Mesodermal cell (in vitro differentiated cells): ENCODE measurements around the gene THSD1.
"Not testable (repeated sequence)": the region's sequence is repeated elsewhere in the genome, so short reads cannot be mapped to it uniquely, and the experiment has no call there.

ENCODE experiments used
- H3K27ac ChIP-seq: 2 replicates; pipeline ENCODE4 v1.7.0; 2013; ENCODE audit warnings: mild to moderate bottlenecking, low read depth, low read length, moderate library complexity; ENCODE audit not compliant: severe bottlenecking
- H3K36me3 ChIP-seq: 2 replicates; pipeline ENCODE4 v1.7.1; 2013; ENCODE audit warnings: mild to moderate bottlenecking, low read length, moderate library complexity; ENCODE audit not compliant: control insufficient read depth, insufficient read depth
- H3K4me1 ChIP-seq: one replicate; pipeline ENCODE4 v1.7.1; 2013; ENCODE audit warnings: mild to moderate bottlenecking, low read length; ENCODE audit not compliant: insufficient read depth, control insufficient read depth, poor library complexity, severe bottlenecking
- H3K4me3 ChIP-seq: 2 replicates; pipeline ENCODE4 v1.7.0; 2013; ENCODE audit warnings: low read length, control low read depth, mild to moderate bottlenecking; ENCODE audit not compliant: insufficient read depth, poor library complexity, severe bottlenecking; ENCODE audit errors: extremely low read depth
- H3K9me3 ChIP-seq: 2 replicates; pipeline ENCODE4 v1.7.1; 2013; ENCODE audit warnings: mild to moderate bottlenecking, low read length, moderate library complexity; ENCODE audit not compliant: control insufficient read depth
- WGBS, 2 experiments: methylation state at CpG; one replicate each; pipeline ENCODE4 v1.1.5; 2013; ENCODE audit warnings: missing lambda C conversion rate in 2 of 2; ENCODE audit not compliant: insufficient coverage in 2 of 2; 5-methylcytosine and 5-hydroxymethylcytosine counted together

The THSD1 gene

DNA sequence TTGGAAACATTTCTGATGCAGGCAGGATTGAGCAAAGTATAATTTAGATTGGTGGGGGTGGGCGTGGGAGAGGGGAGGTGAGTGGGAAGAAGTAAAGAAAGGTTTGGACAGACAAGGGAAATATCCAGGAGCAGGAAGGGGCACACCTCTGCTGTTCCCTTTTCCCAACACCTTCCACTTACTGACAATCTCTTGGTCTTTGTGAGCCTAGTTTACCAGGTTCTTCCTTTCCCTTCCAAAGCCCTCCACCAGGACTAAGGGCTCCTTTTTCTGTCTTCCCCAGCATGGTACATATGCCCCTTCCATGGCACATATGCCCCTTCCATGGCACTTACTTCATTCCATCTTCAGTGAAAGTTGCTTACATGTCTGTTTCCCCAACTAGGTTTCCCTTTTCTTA lies 6.2 kb upstream of the THSD1 start:
- H3K4me3 ChIP-seq = no peak overlapping the region
- no peak overlapping the region for H3K27ac ChIP-seq
- 60% methylated on average over 1 of the region's 1 CpG; no CpG with 5 or more reads in 1 of the 2 experiments for WGBS, 2 experiments
- H3K4me1 ChIP-seq = peaks cover 9% of the 10 kb centered on the region
- peaks cover 32% of the 10 kb centered on the region for H3K36me3 ChIP-seq
- H3K9me3 ChIP-seq = no peaks in the 10 kb centered on the region

DNA sequence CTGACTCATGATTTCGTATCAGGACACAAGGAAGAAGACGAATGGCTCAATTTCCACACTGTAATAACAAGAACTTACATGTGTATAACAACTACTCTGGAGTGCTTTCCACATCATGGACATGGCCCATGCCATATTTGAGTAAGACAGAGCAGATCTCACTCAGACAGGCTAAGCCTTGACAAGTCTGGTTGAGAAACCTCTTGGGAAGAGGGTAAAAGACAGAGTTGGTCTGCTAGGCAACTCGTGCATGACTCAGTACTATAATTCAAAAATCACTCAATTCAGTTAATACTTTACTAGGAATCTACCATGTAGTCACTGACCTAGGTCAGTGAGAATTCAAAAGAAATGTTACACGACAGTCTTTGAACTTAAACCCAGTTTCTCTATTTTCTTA lies 5.7 kb upstream of the THSD1 start:
- H3K27ac ChIP-seq = no peak overlapping the region

GRCh38 chr13:52408071-52408658 lies 2.2 kb upstream of the THSD1 start:
- H3K4me3 ChIP-seq, H3K4me1 ChIP-seq, H3K9me3 ChIP-seq, H3K27ac ChIP-seq: not testable (repeated sequence)
- H3K36me3 ChIP-seq = peaks cover 17% of the 10 kb centered on the region
- 93 to 94% methylated on average over 28 to 31 of the region's 33 CpGs for WGBS, 2 experiments

More for the DNA sequence above, 5.7 kb upstream of the THSD1 start:
- H3K9me3 ChIP-seq = no peaks in the 10 kb centered on the region
- 100% methylated on average over 3 of the region's 4 CpGs; no CpG with 5 or more reads in 1 of the 2 experiments for WGBS, 2 experiments
- H3K36me3 ChIP-seq = peaks cover 32% of the 10 kb centered on the region
- peaks cover 9% of the 10 kb centered on the region for H3K4me1 ChIP-seq
- no peak overlapping the region for H3K4me3 ChIP-seq

DNA sequence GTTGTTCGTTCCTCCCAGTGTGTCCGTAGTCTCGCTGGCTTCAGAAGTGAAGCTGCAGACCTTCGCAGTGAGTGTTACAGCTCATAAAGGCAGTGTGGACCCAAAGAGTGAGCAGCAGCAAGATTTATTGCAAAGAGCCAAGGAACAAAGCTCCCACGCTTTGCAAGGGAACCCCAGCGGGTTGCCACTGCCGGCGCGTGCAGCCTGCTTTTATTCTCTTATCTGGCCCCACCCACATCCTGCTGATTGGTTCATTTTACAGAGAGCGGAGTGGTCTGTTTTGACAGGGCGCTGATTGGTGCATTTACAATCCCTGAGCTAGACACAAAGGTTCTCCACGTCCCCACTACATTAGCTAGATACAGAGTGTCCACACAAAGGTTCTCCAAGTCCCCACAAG lies 1.5 kb upstream of the THSD1 start:
- not testable (repeated sequence) for H3K4me1 ChIP-seq, H3K4me3 ChIP-seq, H3K27ac ChIP-seq, H3K9me3 ChIP-seq
- 96 to 97% methylated on average over 11 of the region's 12 CpGs for WGBS, 2 experiments
- H3K36me3 ChIP-seq = peaks cover 14% of the 10 kb centered on the region

DNA sequence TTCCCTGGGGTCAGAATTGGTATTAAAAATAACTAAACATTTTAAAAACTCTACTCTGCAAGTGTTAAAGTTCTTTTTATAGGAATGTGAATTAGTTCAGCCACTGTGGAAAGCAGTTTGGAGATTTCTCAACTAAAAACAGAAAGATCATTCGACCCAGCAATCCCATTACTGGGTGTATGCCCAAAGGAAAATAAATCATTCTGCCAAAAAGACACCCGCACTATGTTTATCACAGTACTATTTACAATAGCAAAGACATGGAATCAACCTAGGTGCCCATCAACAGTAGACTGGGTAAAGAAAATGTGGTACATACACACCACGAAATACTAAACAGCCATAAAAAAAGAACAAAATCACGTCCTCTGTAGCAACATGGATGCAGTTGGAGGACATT lies 657 bp upstream of the THSD1 start:
- H3K4me3 ChIP-seq = peak overlapping the region; percentile 39
- no peak overlapping the region for H3K27ac ChIP-seq
- peaks cover 8% of the 10 kb centered on the region for H3K36me3 ChIP-seq
- WGBS, 2 experiments = 73% methylated on average over 2 of the region's 4 CpGs; no CpG with 5 or more reads in 1 of the 2 experiments
- H3K9me3 ChIP-seq = no peaks in the 10 kb centered on the region
- peaks cover 3% of the 10 kb centered on the region for H3K4me1 ChIP-seq

GRCh38 chr13:52405369-52405766 lies 604 bp downstream of the THSD1 start:
- Histone ChIP-seq H3K27ac (no peak overlapping the region), H3K36me3 (no peaks in the 10 kb centered on the region), H3K4me3 (peak overlapping the region; percentile 39), H3K4me1 (peaks cover 3% of the 10 kb centered on the region), H3K9me3 (no peaks in the 10 kb centered on the region)
- 33 to 41% methylated on average over 7 to 11 of the region's 14 CpGs for whole genome bisulfite sequencing, 2 experiments

DNA sequence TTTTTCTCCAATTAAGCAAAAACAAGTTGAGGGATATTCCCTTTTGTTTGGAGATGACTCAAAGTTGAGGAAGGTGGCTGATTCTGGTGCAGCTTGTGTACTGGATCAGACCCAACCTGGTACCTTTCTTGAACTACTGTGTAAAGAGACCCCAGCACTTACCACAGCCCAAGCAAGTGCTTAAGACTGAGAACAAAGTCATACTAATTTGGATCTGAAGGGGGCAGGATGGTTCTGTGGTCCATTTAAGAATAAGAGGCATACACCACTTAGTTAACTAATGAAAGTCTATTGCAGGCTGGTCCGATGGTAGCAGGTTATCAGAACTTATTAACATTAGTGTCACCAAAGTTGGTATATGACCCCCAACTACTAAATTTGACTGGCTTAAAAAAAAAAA lies 6.3 kb downstream of the THSD1 start:
- WGBS, 2 experiments = no CpG with 5 or more reads among the region's 1 CpG
- no peaks in the 10 kb centered on the region for H3K4me1 ChIP-seq
- H3K27ac ChIP-seq = no peak overlapping the region
- H3K36me3 ChIP-seq = no peaks in the 10 kb centered on the region
- no peaks in the 10 kb centered on the region for H3K9me3 ChIP-seq
- H3K4me3 ChIP-seq = no peak overlapping the region

DNA sequence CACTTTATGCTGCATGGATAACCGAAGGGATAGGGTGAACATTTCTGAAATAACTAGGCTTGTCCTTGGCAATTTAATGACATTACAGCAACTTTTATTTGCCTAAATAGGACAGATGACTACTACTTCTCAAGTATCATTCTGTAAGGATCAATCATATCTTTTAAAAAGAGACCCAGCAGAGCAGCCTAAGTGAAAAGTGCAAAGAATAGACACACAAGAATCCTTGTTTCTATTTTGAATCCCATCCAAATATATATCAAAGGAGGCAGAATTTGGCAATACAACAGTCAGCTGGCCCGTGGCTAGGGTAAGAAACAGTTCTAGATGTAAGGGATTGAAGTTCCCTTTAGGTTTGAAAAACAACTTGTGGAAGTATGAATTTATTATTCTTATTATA lies 6.9 kb downstream of the THSD1 start:
- no peaks in the 10 kb centered on the region for H3K4me1 ChIP-seq
- no peaks in the 10 kb centered on the region for H3K36me3 ChIP-seq
- H3K27ac ChIP-seq = no peak overlapping the region
- WGBS, 2 experiments = 60% methylated on average over 1 of the region's 2 CpGs; no CpG with 5 or more reads in 1 of the 2 experiments
- H3K4me3 ChIP-seq = no peak overlapping the region
- H3K9me3 ChIP-seq = no peaks in the 10 kb centered on the region

DNA sequence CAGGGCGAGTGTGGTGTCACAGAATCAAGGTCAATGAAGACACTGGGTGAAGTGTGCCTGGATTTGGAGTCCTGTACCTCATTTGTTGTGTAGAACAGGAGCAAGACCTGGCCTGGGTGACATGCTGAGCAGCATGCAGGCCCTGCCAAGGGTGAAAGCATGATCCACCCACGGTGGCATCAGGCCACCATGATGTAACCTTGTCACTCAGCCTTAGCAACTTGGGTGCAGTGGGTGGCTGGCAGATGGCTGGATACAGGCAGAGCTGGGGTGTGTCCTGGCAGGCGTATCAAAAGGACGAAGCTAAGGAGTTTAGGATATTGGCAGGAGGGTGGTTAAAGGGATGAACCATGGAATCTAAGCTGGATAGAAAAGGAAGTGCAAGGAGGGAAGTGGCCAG lies 10.3 kb downstream of the THSD1 start:
- H3K4me1 ChIP-seq = no peaks in the 10 kb centered on the region
- WGBS, 2 experiments = 83 to 95% methylated on average over 4 of the region's 4 CpGs
- no peak overlapping the region for H3K4me3 ChIP-seq
- H3K9me3 ChIP-seq = no peaks in the 10 kb centered on the region
- H3K36me3 ChIP-seq = no peaks in the 10 kb centered on the region
- no peak overlapping the region for H3K27ac ChIP-seq

GRCh38 chr13:52394586-52394985 lies 11.4 kb downstream of the THSD1 start:
- H3K36me3 ChIP-seq = no peaks in the 10 kb centered on the region
- H3K27ac ChIP-seq = no peak overlapping the region
- 83 to 90% methylated on average over 1 to 2 of the region's 2 CpGs for WGBS, 2 experiments
- no peak overlapping the region for H3K4me3 ChIP-seq
- no peaks in the 10 kb centered on the region for H3K9me3 ChIP-seq
- H3K4me1 ChIP-seq = no peaks in the 10 kb centered on the region

DNA sequence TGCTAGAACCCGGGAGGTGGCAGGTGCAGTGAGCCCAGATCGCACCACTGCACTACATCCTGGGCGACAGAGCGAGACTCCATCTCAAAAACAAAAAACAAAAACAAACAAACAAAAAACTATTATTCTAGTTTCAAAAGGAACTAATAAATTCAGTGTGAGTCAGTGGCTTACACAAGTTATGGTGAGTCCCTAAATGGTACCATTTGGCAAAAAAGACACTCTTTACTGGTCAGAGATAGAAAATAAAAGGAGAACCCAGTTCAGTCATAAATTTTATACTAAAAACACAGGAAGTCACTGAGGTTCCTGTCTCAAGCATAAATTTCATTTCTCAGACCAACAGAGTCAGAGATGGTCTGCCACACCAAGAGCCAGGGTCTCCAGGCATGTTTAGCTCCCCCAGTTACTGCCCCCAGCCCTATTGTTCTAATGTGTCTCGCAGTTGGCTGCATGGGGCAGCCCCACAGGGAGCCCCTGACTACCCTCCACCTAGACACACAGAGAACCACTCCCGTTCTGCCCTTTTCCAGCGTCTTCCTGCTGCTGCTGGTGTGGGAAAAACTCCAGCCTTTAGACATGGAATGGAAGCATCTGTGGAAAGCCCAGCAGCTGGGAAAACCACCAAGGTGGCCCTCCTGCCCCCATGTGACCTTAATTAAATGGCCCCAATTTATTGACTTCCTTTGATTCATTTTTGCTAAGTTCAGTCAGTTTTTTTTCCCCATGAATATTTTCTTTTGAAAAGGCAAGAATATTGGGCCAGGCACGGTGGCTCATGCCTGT lies 12.2 kb downstream of the THSD1 start:
- no peak overlapping the region for H3K4me3 ChIP-seq
- H3K4me1 ChIP-seq = no peaks in the 10 kb centered on the region
- 85 to 95% methylated on average over 3 of the region's 8 CpGs for WGBS, 2 experiments
- no peaks in the 10 kb centered on the region for H3K36me3 ChIP-seq
- no peak overlapping the region for H3K27ac ChIP-seq
- H3K9me3 ChIP-seq = no peaks in the 10 kb centered on the region
